NCI-H524 (cell line): Measurements from ENCODE around the gene YTHDC2.

Experiments
- DNase-seq, 2 experiments: peaks; one replicate each; lab custom pipeline; 2025; lab: John Stamatoyannopoulos, UW

The YTHDC2 gene

DNA sequence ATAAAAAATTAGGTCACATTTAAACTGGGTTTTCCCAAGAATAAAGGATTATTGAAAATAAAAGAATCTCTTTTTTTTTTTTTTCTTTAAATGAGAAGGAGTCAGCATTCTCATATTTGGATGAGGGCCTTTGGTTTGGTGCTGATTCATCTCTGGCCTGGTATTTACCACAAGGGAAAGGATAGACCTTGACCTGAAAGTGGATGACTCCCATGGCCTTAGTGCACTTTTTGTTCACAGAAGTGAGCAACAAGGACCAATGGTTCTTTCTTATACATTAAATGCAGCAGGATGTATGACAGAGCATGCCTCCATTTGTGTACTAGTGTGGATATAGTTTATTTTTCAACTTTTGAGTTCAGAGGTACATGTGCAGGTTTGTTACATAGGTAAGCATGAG, 6.9 kb downstream of the YTHDC2 start:
- no peak for DNase-seq

- no peak for DNase-seq
These were observed 7.4 kb downstream of the YTHDC2 start for GRCh38 chr5:113520899-113521298.

GRCh38 chr5:113523168-113523567, 9.7 kb downstream of the YTHDC2 start:
- no peak for DNase-seq

DNA sequence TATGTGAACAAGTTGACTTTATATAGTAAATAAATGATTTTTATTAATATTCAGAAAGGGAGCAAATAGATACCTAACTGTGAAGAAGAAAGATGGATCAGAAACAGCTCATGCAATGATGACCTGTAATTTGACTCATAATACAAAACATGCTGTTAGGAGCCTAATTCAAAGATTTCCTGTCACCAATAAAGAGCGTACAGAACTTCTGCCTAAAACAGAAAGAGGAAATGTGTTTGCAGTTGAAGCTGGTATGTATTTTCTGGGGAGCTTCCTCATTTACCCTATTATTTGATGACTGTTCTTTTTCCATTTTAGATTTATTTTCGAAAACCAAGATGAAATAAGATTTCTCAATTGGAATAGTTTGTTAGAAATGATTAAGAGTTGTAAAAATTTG, 11.4 kb downstream of the YTHDC2 start:
- DNase-seq = no peak

DNA sequence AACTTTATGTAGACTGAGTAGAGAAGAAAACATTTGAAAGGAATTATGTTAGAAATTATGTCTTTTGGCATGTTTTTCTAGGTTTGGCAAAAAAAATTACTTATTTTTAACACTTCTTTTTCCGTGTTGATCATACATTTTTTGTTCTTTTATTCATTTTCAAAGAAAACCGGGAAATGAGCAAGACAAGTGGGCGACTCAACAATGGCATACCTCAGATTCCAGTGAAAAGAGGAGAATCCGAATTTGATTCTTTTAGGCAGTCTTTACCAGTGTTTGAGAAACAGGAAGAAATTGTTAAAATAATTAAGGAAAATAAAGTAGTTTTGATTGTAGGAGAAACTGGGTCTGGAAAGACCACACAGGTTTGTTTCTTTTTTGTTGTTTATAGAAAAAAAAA, 12.9 kb downstream of the YTHDC2 start:
- DNase-seq = no peak

GRCh38 chr5:113527746-113528145, 14.3 kb downstream of the YTHDC2 start:
- no peak for DNase-seq

DNA sequence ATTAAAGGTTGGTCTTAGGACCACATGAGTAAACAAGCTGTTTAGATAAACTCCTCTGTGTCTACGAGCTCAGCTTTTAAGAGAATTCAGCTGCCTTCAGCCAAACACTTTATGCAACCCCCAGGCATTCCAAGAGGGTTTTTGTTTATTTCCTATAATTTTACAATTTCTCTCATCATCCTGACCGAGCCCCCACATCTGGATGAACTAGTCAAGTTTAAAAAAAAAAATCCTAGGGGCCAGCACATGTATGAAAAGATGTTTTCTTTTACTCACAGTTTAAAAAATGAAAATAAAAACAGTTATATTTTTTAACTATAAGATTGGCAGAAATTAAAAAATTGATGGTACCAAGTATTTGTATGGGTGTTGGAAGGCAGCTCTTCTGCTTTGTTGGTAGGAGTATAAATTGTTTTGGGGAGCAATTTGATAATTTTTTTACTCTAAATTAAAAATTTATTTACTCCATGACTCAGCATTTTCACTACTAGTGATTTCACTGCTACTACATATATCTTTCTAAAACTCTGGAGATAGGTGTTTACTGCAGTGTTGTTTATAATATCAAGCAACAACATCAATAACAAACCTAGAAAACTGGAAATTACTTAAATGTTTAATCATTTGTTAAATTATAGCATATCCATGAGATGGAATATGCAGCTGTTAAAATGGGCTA, 18.1 kb downstream of the YTHDC2 start:
- no peak for DNase-seq

- no peak for DNase-seq
These were observed 24.8 kb downstream of the YTHDC2 start for GRCh38 chr5:113538313-113538712.

- DNase-seq = no peak
These were observed 33.2 kb downstream of the YTHDC2 start for GRCh38 chr5:113546703-113547183.

GRCh38 chr5:113548396-113548795, 34.9 kb downstream of the YTHDC2 start:
- DNase-seq = no peak

- DNase-seq = no peak
These were observed 38.6 kb downstream of the YTHDC2 start for GRCh38 chr5:113552137-113552536.

- no peak for DNase-seq
These were observed 39.1 kb downstream of the YTHDC2 start for GRCh38 chr5:113552620-113553019.

DNA sequence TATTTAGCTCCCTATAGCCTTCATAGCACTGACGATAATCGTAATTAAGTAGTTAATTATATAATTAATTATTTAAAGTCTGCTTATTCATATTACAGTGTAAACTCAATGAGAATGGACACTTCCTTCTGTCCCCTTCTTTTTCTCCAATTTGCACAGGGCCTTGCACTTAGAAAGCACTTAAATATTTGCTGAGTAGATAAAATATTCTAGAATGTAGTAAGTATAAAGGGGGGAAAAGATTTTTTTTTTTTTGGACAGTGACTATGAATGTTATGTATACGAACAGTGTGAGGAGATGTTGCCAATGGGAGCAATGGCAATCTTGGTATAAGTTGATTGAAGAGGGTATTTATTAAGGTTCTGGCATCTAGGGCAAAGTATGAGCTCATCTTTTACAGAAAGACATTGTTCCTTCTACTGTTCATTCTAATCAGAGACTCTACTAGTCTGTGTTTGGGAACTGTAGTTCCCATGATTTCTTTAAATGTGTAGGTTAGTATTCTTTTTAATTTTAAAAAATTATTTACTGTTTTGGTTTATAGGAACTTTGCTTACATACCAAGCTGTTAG, 49.4 kb downstream of the YTHDC2 start:
- DNase-seq = no peak

- DNase-seq = no peak
These were observed 55.9 kb downstream of the YTHDC2 start for GRCh38 chr5:113569396-113569795.

GRCh38 chr5:113572716-113573115, 59.2 kb downstream of the YTHDC2 start:
- DNase-seq = no peak

GRCh38 chr5:113574417-113574816, 60.9 kb downstream of the YTHDC2 start:
- no peak for DNase-seq

GRCh38 chr5:113575074-113575473, 61.6 kb downstream of the YTHDC2 start:
- no peak for DNase-seq

- DNase-seq = no peak
These were observed 64.6 kb downstream of the YTHDC2 start for GRCh38 chr5:113578091-113578490.

DNA sequence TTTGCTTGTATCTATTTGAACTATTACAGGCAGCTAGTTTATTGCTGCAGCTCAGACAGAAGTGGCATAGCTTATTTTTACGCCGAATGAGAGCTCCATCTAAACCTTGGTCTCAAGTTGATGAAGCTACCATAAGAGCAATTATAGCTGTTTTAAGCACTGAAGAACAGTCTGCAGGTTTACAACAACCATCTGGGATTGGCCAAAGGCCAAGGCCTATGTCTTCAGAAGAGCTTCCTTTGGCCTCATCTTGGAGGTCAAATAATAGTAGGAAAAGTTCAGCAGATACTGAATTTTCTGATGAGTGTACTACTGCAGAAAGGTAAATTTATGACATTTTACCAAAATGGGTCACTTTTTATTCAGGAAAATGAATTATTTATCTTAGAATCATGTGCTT, 67.9 kb downstream of the YTHDC2 start:
- DNase-seq = peak; percentile 21 to 73

- no peak for DNase-seq
These were observed 84.7 kb downstream of the YTHDC2 start for GRCh38 chr5:113598150-113598549.

DNA sequence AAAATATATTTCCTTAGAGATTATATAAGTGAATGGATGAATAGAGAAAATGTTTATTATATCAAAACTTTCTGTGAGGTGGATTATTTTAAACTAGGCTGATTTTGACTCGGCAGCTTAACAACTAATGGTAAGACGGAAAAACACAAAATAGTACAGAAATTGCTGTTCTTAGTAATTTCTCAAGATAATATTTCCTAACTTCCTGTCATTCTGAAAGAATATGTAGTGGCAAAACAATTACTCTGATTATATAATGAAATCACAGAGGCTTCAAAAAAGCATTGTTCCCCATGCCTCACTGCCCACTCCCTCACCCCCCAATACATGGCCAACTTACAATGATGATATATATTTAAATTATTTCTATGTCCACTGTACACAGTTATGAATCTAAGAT, 85.4 kb downstream of the YTHDC2 start:
- no peak for DNase-seq

GRCh38 chr5:113600255-113600905, 86.9 kb downstream of the YTHDC2 start:
- no peak for DNase-seq

GRCh38 chr5:113601423-113601822, 87.9 kb downstream of the YTHDC2 start:
- DNase-seq = no peak
